ENCODE results near the gene PHYKPL.

- TF ChIP-seq EZH2 (IDR thresholded peaks at IDR 0.05) (no peak), POLR2AphosphoS5 (IDR thresholded peaks at IDR 0.05; ENCODE audit: borderline replicate concordance, low read depth, low read length) (no peak), FOXP2 (optimal IDR thresholded peaks at IDR 0.05; ENCODE audit: control extremely low read depth, extremely low read length, insufficient read depth) (no peak)
These were observed 31.4 kb upstream of the PHYKPL start for GRCh38 chr5:178264044-178264443.

Measured in SK-N-MC (cell line).